Stromal cell of bone marrow (primary cell): Measurements from ENCODE around the gene CABLES2.

ENCODE experiments used
- DNase-seq: peaks from one replicate; pipeline ENCODE4 v3.0.0-alpha.2; 2012; ENCODE audit warnings: low read depth

CABLES2 gene

GRCh38 chr20:62404112-62404665 is 2.9 kb downstream of the CABLES2 start:
- DNase-seq, result no peak

DNA sequence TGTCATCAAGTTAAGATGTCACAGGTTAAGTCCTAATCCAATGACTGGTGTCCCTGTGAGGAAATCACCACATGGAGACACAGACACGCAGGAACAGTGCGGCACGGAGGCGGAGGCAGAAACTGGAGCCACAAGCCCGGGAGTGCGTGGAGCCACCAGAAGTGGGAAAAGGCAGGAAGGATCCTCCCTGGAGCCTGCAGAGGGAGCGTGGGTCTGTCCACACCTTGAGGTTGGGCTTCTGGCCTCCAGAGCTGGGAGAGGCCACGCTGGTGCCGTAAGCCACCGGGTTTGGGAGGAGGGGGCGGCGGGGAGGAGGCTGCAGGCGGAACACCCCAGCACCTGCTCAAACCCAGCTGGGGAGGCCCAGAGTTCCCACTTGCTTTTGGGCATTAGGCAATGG is 3.8 kb downstream of the CABLES2 start:
- DNase-seq, result no peak

- no peak for DNase-seq
Observed at GRCh38 chr20:62402456-62403150, 4.5 kb downstream of the CABLES2 start.

- no peak for DNase-seq
Observed at GRCh38 chr20:62401331-62401779, 5.7 kb downstream of the CABLES2 start.

DNA sequence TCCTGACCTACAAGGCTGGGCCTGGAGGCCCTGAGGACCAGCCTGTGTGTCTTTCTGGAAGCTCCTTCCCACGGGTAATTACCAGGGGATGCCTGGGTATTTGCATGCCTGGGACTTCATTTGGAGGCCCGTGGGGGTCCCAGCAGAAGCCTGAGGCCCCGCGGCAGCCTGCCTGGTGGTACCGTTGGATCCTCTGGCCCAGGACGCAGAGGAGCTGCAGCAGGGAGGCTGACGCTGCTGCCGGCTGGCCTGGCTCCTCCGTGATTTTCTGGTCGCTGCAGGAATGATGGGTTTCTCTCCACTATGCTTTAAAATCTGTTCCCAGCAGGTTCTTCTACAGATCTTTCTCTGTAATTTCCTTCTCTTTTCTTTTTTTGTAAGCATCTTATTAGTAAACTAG is 6.5 kb downstream of the CABLES2 start:
- DNase-seq, result no peak

DNA sequence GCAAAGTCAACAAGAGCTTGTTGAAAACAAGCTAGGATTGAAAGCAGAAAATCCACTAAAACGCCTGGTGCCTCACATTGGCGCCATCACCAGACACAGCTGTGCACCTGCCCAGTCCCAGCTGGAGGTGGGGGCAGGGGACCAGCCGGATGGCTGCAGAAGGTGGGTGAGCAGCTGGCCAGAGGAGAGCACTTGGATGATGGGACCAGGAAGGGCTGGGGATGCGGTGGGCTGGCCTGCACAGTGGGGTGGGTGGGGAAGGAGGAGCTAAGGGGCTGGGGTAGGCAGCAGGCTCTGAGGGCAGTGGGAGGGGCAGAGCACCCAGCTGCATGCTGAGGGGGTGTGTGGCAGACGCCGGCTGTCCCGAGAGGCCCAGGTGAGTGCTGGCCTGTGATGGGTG is 7.1 kb downstream of the CABLES2 start:
- DNase-seq, result no peak

DNA sequence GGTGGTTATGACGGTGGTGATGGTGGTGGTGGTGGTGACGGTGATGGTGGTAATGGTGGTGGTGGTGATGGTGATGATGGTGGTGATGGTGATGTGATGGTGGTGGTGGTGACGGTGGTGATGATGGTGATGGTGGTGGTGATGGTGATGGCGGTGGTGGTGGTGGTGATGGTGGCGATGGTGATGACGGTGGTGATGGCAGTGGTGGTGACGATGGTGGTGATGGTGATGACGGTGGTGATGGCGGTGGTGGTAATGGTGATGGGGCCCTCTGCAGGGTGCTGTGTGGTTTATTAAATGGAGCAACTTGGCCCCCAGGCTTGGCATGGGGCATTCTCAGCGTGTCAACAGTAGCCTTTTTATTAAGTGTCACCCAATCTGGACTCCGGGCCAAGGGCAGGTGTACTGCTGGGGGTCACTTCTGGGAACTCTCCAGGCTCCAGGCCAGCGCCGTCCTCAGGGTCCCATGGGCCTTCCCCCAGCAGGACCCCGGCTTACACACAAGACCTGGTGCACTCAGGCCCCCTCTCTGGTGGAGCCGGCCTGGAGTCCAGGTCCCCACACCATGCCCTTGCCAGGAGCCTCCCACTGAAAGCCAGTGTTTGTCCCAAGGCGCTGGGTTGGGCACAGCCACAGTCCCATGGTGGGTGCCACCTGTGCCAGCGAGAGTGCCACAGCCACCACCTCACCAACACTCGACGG is 8.8 kb downstream of the CABLES2 start:
- DNase-seq, result no peak

GRCh38 chr20:62396367-62397239 is 10.5 kb downstream of the CABLES2 start:
- no peak for DNase-seq

- DNase-seq, result no peak
Observed at GRCh38 chr20:62395311-62396242, 11.5 kb downstream of the CABLES2 start.

- DNase-seq, result no peak
Observed at GRCh38 chr20:62394248-62395245, 12.5 kb downstream of the CABLES2 start.

DNA sequence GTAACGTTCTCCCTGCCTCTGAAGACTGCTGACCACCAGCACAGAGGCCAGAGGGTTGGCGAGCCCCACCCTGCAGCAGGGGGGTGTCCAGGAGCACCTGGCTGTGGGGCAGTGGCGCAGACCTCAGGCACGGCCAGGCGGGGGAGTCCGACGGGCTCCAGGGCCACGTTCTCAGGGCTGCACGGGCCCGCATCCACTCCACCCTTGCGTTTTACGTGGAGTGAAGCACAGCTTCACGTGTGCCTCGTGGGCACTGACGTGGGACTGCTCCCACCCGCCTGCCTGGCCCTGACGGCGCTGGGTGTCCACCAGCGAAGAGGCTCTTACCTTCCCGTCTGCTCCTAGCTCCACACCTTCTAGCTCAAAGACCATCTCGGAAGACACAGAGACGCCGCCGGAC is 13.3 kb downstream of the CABLES2 start:
- no peak for DNase-seq

DNA sequence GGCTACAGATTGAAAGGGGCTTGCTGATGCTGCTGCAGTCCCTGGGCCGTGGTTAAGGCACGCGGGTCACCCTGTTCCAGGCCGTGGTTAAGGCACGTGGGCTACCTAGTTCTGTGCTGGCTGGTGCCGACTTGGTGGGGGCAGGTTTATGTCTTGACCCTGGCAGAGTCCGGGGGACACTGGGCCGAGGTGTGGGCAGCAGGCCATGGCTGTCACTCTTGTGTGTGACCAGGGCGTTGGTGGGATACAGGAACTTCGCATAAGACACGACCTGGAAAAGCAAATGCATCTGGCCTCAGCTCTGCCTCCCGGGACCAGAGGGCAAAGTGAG is 13.8 kb downstream of the CABLES2 start:
- DNase-seq, result no peak

DNA sequence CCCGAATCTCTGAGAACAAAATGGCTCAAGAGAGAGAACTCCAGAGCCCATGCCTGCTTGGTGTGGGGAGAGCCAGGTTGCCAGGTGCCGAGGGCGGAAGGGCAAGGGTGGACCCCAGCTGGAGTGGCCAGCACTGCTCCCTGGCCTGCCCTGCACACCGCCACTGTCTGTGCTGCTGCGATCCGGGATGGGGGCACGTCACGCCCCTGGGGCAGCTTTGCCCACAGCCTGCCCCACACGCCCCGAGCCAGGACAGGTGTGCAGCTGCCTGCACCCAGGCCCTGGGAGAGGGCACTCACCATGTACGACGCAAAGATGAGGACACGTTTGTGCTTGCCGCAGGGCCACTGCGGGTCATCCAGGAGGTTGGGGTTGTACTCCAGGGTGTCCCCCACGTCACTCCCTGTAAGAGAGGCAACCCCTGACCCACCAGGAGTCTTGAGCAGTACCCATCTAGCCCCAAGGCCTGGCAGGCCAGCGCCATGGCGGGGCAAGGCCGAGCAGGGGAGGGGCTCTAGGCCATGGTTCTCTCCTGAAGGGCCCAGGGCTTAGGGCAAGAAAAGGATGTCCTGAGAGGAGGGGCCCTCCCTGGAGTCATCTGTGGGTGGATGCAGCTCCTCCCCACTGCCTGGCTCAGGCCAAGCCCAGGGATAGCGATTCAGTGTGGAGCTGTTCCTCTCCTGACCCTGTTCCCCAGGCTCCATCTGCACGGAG is 14.3 kb downstream of the CABLES2 start:
- no peak for DNase-seq

GRCh38 chr20:62392077-62392418 is 15.0 kb downstream of the CABLES2 start:
- DNase-seq, result no peak

DNA sequence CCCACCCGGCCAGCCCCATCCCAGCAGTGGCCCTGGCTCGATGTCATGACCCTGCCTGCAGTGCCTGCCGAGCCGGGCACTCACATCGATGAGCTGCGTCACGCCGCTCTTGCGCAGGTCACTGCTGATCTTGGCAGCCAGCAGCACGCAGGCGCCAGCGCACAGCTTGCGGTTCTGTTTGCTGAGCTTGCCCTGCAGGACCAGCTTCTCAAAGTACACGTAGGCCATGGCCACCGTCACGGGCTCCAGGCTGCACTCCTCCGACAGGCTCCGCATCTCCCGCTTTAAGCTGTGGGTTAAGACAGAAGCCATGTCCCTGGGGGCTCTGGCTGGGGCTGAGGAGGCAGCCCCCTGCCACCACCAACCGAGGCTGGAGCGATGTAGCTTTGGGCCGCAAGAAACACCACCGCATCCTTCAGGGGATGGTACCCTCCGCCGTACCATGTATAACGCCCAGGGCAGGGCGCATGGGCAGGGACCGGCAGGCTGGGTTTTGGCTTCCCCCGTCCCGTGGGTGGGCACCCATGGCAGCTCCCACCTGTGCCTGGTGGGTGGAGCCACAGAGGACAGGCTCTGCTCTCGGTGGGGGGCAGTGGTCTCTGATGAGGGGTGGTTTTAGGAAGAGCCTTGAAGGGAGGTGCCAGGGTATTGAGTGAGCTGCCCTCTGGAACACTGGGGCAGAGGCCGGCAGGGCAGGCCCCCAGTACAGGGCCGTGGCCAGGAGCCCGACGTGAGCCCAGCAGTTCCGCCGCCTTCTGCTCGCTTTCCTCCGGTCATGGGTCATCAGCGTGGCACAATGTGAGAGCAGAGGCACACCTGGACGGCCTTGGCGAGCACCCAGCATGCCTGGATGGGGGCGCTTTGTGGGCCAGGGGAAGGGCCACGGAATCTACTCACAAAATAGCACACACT is 15.7 kb downstream of the CABLES2 start:
- no peak for DNase-seq

DNA sequence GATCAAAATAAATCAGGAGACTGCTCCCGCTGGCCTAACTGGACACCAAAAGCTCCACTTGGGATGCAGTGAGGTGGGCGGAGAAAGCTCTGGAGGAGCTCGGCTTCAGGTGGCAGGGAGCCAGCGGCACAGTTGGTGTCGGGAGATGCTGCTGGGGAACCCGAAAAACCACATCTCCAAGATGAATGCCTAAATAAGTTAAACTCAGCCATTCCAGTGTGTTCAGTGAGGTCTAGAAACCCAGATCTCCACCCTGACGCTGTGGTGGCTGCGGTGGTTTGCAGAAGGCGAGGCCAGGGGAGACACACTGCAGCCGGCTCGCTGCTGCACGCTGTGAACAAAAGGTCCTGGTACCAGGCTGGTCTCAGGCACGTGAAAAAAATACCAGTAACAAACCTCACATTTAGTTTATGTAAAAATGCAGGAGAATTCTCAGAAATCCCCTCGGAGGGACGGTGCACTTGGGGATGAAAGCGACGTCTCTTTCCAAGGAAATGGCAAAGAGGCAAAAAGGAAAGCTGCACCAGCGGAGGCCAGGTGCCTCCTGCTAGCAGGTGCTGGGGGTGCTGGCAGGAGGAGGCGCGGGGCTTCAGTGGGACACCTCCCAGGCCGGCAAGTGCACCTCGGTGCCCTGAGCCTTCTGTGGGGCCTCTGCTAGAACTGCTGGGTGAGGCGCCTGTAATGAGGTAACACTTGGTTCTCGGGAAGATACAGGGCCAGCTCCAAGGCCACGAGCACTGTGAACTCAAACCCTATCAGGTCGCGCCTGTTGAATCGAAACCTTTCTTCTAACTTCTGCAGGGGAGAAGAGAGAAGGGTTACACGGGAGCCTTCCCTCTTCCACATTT is 16.5 kb downstream of the CABLES2 start:
- DNase-seq, result no peak

- no peak for DNase-seq
Observed at GRCh38 chr20:62389601-62390087, 17.4 kb downstream of the CABLES2 start.
